HepG2 (cell line): ENCODE measurements around the gene EIF3L. TPM values are rescaled to one million over a fixed set of nuclear protein-coding genes. Genes with fewer than 3 reads are reported as not detected.

Experiments used
- FOXC1 ChIP-seq: sonication (generic); formaldehyde crosslinking; IDR thresholded peaks from 2 replicates; pipeline ENCODE4 v1.8.0; 2022; ENCODE audit warnings: mild to moderate bottlenecking, missing genetic modification reagents, borderline replicate concordance
- NCOA2 ChIP-seq: sonication (generic); formaldehyde crosslinking; IDR thresholded peaks from 2 replicates; pipeline ENCODE4 v1.8.0; 2022; ENCODE audit warnings: inconsistent platforms
- PAWR ChIP-seq: sonication (generic); formaldehyde crosslinking; IDR thresholded peaks from 2 replicates; pipeline ENCODE4 v1.4.0; 2020; ENCODE audit warnings: missing genetic modification reagents, mild to moderate bottlenecking, borderline replicate concordance
- PCBP1 ChIP-seq: fragments of 200-400 bp; formaldehyde crosslinking; IDR thresholded peaks from 2 replicates; pipeline ENCODE4 v1.6.1; 2017; ENCODE audit warnings: mild to moderate bottlenecking, low read depth, low read length, borderline replicate concordance
- POLR2AphosphoS5 ChIP-seq: IDR thresholded peaks from 2 replicates; pipeline ENCODE4 v1.6.1; 2012; ENCODE audit warnings: low read depth, low read length
- SRY ChIP-seq: sonication (generic); formaldehyde crosslinking; IDR thresholded peaks from 2 replicates; pipeline ENCODE4 v1.8.0; 2022; ENCODE audit warnings: mild to moderate bottlenecking, missing genetic modification reagents
- ZC3H4 ChIP-seq: sonication (generic); formaldehyde crosslinking; IDR thresholded peaks from 2 replicates; pipeline ENCODE4 v1.4.0; 2020; ENCODE audit warnings: missing genetic modification reagents, borderline replicate concordance
- polyA plus RNA-seq, 8 experiments: library from polyadenylated mRNA; depleted of rRNA in 3 of 8; stranded (reverse) in 7 of 8; unstranded in 1 of 8; fragments of >200 nt; fragmentation: Illumina TruSeq in 4 of 8; extraction: Trizol in 4 of 8; gene quantifications; 2 replicates each; pipeline versions ENCODE4 v1.2.1 to v1.2.3, GENCODE V29; 2011 to 2016; ENCODE audit warnings: low read depth in 4 of 8, missing spikeins in 1 of 8, mixed read lengths in 1 of 8; ENCODE audit not compliant: insufficient read depth in 1 of 8
- total RNA-seq, 5 experiments: library from RNA; depleted of rRNA; stranded (reverse); fragments of >200 nt; fragmentation: Illumina TruSeq; extraction: Trizol; gene quantifications; 2 replicates each; pipeline ENCODE4 v1.2.3, GENCODE V29; 2016; ENCODE audit warnings: low read depth in 1 of 5
- TF ChIP-seq, protein P1 (sequence below): sonication (generic); IDR thresholded peaks from 2 replicates; pipeline ENCODE4 v1.6.1; 2016; ENCODE audit warnings: low read depth, borderline replicate concordance
- TF ChIP-seq, protein P2 (sequence below): sonication (generic); formaldehyde crosslinking; IDR thresholded peaks from 2 replicates; pipeline ENCODE4 v1.4.0; 2020; ENCODE audit warnings: mild to moderate bottlenecking, missing genetic modification reagents, borderline replicate concordance
- TF ChIP-seq, protein P3 (sequence below): fragments of 450-650 bp; IDR thresholded peaks from 2 replicates; pipeline ENCODE4 v1.6.1; 2017; ENCODE audit warnings: mild to moderate bottlenecking

The EIF3L gene
- total and polyA plus RNA-seq, 2 of the 13 experiments (the other 11 are each of a cell fraction or from before 2014, with no cell fraction given), result 514 to 793 TPM

DNA sequence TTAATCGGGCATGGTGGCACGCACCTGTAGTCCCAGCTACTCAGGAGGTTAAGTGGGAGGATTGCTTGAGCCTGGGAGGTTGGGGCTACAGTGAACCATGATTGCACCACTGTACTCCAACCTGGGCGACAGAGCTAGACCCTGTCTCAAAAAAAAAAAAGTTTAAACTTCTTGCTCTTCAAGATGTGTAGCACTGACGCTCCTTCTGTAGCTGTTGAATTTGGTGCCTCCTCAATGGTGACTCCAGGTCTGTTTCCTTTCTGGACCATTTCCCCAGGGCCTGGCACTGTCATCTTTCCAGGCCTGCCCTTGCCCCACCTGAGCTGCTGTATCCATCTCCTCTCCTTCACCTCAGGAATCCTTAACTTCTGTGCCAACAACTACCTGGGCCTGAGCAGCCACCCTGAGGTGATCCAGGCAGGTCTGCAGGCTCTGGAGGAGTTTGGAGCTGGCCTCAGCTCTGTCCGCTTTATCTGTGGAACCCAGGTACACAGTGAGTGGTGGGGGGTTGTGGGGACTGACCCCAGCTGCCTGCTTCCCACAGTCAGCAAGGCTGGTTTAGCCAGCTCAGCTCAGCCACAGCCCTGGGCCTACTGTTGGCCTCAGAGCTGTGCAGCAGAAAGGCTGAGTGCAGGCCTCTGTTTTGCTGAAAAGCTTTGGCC lies 39.4 kb upstream of the EIF3L start (continued):
- TF ChIP-seq PAWR (CRISPR knock-in tag), result no peak
- TF ChIP-seq, protein P1, sequence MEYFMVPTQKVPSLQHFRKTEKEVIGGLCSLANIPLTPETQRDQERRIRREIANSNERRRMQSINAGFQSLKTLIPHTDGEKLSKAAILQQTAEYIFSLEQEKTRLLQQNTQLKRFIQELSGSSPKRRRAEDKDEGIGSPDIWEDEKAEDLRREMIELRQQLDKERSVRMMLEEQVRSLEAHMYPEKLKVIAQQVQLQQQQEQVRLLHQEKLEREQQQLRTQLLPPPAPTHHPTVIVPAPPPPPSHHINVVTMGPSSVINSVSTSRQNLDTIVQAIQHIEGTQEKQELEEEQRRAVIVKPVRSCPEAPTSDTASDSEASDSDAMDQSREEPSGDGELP, result no peak
- TF ChIP-seq, protein P2, sequence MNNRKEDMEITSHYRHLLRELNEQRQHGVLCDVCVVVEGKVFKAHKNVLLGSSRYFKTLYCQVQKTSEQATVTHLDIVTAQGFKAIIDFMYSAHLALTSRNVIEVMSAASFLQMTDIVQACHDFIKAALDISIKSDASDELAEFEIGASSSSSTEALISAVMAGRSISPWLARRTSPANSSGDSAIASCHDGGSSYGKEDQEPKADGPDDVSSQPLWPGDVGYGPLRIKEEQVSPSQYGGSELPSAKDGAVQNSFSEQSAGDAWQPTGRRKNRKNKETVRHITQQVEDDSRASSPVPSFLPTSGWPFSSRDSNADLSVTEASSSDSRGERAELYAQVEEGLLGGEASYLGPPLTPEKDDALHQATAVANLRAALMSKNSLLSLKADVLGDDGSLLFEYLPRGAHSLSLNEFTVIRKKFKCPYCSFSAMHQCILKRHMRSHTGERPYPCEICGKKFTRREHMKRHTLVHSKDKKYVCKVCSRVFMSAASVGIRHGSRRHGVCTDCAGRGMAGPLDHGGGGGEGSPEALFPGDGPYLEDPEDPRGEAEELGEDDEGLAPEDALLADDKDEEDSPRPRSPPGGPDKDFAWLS (CRISPR knock-in tag), result no peak
- peak; percentile 1; the same call in 1 of the 2 replicates for TF ChIP-seq POLR2AphosphoS5
- no peak for TF ChIP-seq NCOA2 (CRISPR knock-in tag)
- no peak for TF ChIP-seq SRY
- no peak for TF ChIP-seq PCBP1
- TF ChIP-seq ZC3H4 (CRISPR knock-in tag), result peak; percentile 66; the same call in 1 of the 2 replicates
- no peak for TF ChIP-seq FOXC1
- TF ChIP-seq, protein P3, sequence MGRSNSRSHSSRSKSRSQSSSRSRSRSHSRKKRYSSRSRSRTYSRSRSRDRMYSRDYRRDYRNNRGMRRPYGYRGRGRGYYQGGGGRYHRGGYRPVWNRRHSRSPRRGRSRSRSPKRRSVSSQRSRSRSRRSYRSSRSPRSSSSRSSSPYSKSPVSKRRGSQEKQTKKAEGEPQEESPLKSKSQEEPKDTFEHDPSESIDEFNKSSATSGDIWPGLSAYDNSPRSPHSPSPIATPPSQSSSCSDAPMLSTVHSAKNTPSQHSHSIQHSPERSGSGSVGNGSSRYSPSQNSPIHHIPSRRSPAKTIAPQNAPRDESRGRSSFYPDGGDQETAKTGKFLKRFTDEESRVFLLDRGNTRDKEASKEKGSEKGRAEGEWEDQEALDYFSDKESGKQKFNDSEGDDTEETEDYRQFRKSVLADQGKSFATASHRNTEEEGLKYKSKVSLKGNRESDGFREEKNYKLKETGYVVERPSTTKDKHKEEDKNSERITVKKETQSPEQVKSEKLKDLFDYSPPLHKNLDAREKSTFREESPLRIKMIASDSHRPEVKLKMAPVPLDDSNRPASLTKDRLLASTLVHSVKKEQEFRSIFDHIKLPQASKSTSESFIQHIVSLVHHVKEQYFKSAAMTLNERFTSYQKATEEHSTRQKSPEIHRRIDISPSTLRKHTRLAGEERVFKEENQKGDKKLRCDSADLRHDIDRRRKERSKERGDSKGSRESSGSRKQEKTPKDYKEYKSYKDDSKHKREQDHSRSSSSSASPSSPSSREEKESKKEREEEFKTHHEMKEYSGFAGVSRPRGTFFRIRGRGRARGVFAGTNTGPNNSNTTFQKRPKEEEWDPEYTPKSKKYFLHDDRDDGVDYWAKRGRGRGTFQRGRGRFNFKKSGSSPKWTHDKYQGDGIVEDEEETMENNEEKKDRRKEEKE, result no peak
- TF ChIP-seq, all 625 proteins: peak for 8
